Retinal pigment epithelial cell (primary cell): Measurements from ENCODE around the gene KLHL36.

Experiments used
- DNase-seq: peaks from one replicate; pipeline ENCODE4 v3.0.0-alpha.2; 2010; ENCODE audit warnings: low read depth
- H3K4me3 ChIP-seq: 2 replicates; pipeline ENCODE4 v1.5.1; 2011; ENCODE audit warnings: mild to moderate bottlenecking, low read length, control low read depth, moderate library complexity
- CTCF ChIP-seq: conservative IDR thresholded peaks from 2 replicates; pipeline ENCODE4 v1.5.1; 2011; ENCODE audit warnings: low read depth, low read length, control low read depth, inconsistent platforms

KLHL36 gene

GRCh38 chr16:84663433-84664101 is 15.3 kb downstream of the KLHL36 start:
- DNase-seq: no peak
- no peak overlapping the region for H3K4me3 ChIP-seq

DNA sequence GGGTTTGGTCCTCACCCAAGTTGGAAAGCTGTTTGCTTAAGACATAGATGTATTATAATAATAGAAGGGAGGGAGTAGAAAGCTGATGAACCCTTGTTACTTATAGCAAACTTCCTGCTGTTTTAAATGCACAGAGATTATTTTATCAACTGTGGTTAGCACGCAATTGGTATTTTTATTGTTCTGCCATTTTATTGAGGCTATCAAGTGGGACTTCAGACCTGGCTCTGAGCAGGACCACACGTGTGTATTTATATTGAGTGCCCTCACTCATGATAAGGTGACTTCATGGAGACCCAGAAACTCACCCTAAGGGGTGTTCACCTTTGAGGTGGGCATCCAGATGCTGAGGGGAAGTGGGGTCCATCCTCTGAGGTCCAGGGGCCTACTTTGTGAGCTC is 17.0 kb downstream of the KLHL36 start:
- H3K4me3 ChIP-seq: no peak overlapping the region
- DNase-seq: no peak
- no peak for TF ChIP-seq CTCF

More at GRCh38 chr16:84663433-84664101, 15.3 kb downstream of the KLHL36 start:
- TF ChIP-seq CTCF: no peak

DNA sequence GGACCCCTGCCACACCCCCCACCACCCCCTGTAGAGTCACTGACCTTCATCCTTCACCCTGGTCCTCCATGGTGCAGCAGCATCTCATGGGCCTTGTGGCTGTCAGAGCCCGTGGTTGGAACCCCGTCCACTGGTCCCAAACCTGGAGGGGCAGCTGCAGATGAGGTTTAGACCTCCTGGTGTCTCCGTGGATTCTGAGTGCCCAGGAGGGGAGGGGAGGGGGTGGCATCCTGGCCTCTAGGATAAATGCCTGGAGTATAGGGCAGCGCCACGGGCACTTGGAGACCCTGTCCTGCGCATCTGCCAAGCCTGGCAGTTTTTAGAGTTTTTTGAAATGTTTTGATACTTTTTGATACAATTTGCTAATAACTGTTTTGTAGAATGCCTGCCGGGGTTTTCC is 17.5 kb downstream of the KLHL36 start:
- no peak overlapping the region for H3K4me3 ChIP-seq
- TF ChIP-seq CTCF: no peak

DNA sequence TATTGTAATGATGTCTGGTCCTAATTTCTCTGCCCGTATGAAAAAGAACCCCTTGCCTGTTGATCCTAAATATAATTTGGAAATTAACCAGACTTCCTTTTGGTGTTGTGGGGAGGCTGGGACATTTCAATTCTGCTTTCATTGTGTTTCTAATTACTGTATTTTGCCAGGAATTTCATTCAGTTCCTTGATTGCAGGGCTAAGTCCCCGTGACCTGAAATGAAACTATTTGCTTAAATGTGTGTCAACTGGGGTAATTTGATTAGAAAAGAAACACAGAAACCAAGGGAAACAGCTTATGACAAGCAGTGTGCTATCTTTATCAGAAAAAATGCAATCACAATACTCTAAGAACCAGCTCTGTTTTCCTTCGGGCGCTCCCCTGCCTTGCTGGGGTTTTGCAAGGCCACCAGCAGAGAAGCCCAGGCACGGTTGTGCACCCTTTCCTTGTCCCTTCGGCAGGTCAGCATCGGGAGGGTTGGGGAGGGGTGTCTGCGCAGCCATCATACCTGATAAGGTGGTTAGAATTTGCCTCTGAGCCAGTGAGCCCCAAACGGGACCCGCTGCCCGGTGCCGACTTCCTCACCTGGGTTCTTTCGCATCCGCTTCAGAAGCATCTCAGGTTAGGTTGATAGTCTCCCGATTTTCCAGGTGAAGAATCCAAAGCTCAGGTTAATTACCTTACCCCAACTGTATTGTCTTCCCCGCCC is 19.4 kb downstream of the KLHL36 start:
- no peak overlapping the region for H3K4me3 ChIP-seq
- no peak for DNase-seq
- TF ChIP-seq CTCF: no peak

More for the DNA sequence above, 17.5 kb downstream of the KLHL36 start:
- no peak for DNase-seq

DNA sequence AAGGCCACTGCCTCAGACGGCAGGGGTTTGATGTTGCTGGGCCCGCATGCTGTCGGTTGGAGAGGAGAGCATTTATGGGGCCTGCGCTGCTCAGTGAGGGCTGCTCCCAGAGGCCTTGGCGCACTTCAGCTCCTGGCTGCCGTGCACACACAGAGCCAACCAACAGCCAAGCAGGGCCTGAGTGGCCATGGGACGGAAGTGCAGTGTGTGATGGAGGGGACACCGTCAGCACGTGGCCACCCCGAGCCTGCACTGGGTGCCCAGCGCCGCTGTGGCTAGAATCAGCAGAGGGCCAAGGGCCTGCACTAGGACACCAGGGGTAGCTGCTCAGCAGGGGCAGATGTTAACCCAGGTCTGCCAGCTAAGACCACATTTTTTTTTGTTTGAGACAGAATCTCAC is 21.8 kb downstream of the KLHL36 start:
- TF ChIP-seq CTCF: no peak
- no peak overlapping the region for H3K4me3 ChIP-seq
- DNase-seq: no peak

GRCh38 chr16:84672276-84673202 is 24.2 kb downstream of the KLHL36 start:
- TF ChIP-seq CTCF: peak; percentile 95
- no peak overlapping the region for H3K4me3 ChIP-seq
- no peak for DNase-seq
